H1 (cell line): ENCODE results near the gene UMAD1. TPM values are rescaled to one million over a fixed set of nuclear protein-coding genes. Genes with fewer than 3 reads are reported as not detected.

ENCODE experiments used
- CTCF ChIA-PET: fragments of 300-600 bp; sonication (Branson Sonifier 250); formaldehyde crosslinking; loops from one replicate; lab custom pipeline; 2021; ENCODE audit not compliant: partially characterized antibody; lab: Charles Lee
- POLR2A ChIA-PET: fragments of 300-600 bp; sonication (Branson Sonifier 250); formaldehyde crosslinking; loops from one replicate; lab custom pipeline; 2021; ENCODE audit warnings: inconsistent platforms; ENCODE audit not compliant: partially characterized antibody; lab: Charles Lee
- DNase-seq, 2 experiments: peaks; one replicate each; pipeline versions ENCODE4 v3.0.0 to v3.0.0-alpha.2; 2010 to 2022; ENCODE audit warnings: low spot score in 2 of 2, low read depth in 1 of 2, mixed read lengths in 1 of 2
- FAIRE-seq: peaks from 2 replicates; lab custom pipeline; 2011; peaks lifted over from hg19 to GRCh38; lab: Jason Lieb, UNC
- H2AFZ ChIP-seq: 2 replicates; pipeline ENCODE4 v1.8.1; 2012; ENCODE audit warnings: low read length, inconsistent platforms
- H2AK5ac ChIP-seq: 2 replicates; pipeline ENCODE4 v1.6.1; 2013; ENCODE audit warnings: low read depth, low read length
- H2BK120ac ChIP-seq: replicated peaks from 2 replicates; pipeline ENCODE3; 2013; ENCODE audit warnings: low read depth, low read length, inconsistent platforms
- H2BK12ac ChIP-seq: 2 replicates; pipeline ENCODE4 v1.6.1; 2013; ENCODE audit warnings: low read depth, low read length
- H2BK15ac ChIP-seq: 2 replicates; pipeline ENCODE4 v1.6.1; 2013; ENCODE audit warnings: low read length
- H2BK20ac ChIP-seq: 2 replicates; pipeline ENCODE4 v1.6.1; 2013; ENCODE audit warnings: low read length
- H2BK5ac ChIP-seq: 2 replicates; pipeline ENCODE4 v1.6.1; 2013; ENCODE audit warnings: low read depth, low read length
- H3K14ac ChIP-seq: 2 replicates; pipeline ENCODE4 v1.6.1; 2013; ENCODE audit warnings: inconsistent platforms; ENCODE audit not compliant: insufficient read length
- H3K18ac ChIP-seq: 2 replicates; pipeline ENCODE4 v1.6.1; 2013; ENCODE audit warnings: low read length; ENCODE audit errors: extremely low read depth
- H3K23ac ChIP-seq: 2 replicates; pipeline ENCODE4 v1.6.1; 2013; ENCODE audit warnings: inconsistent platforms; ENCODE audit not compliant: insufficient read length
- H3K23me2 ChIP-seq: 2 replicates; pipeline ENCODE4 v1.6.1; 2013; ENCODE audit warnings: low read depth, low read length
- H3K27ac ChIP-seq: 2 replicates; pipeline ENCODE4 v1.6.1; 2011; ENCODE audit warnings: low read depth, low read length, inconsistent platforms
- H3K27me3 ChIP-seq, 4 experiments: replicated peaks in 1 of 4; 1 replicate in 1 of 4; 2 replicates in 3 of 4; pipeline versions ENCODE4 v1.6.1 to v1.8.1; 2011 to 2013; ENCODE audit warnings: low read length in 3 of 4, mild to moderate bottlenecking in 3 of 4, inconsistent platforms in 2 of 4, mixed read lengths in 2 of 4, moderate library complexity in 1 of 4; ENCODE audit not compliant: control insufficient read depth in 3 of 4, insufficient read depth in 3 of 4; ENCODE audit errors: extremely low read depth in 1 of 4
- H3K36me3 ChIP-seq, 4 experiments: 2 replicates each; pipeline versions ENCODE4 v1.6.1 to v1.8.1; 2011 to 2013; ENCODE audit warnings: mild to moderate bottlenecking in 4 of 4, low read length in 3 of 4, moderate library complexity in 2 of 4, control low read depth in 1 of 4, inconsistent platforms in 1 of 4; ENCODE audit not compliant: insufficient read depth in 4 of 4, control insufficient read depth in 2 of 4
- H3K4ac ChIP-seq: replicated peaks from 2 replicates; pipeline ENCODE3; 2013; ENCODE audit warnings: low read length, low read depth, mixed read lengths, inconsistent platforms; ENCODE audit not compliant: insufficient read length
- H3K4me1 ChIP-seq, 4 experiments: replicated peaks in 1 of 4; 1 replicate in 1 of 4; 2 replicates in 3 of 4; pipeline versions ENCODE4 v1.6.1 to v1.8.1; 2011 to 2013; ENCODE audit warnings: low read length in 3 of 4, inconsistent platforms in 2 of 4, mixed read lengths in 1 of 4; ENCODE audit not compliant: insufficient read depth in 4 of 4, control insufficient read depth in 3 of 4
- H3K4me2 ChIP-seq, 2 experiments: 2 replicates each; pipeline versions ENCODE4 v1.6.1 to v1.8.1; 2011 to 2013; ENCODE audit warnings: low read depth in 2 of 2, low read length in 2 of 2, control low read depth in 1 of 2, inconsistent platforms in 1 of 2, mild to moderate bottlenecking in 1 of 2; ENCODE audit not compliant: insufficient read depth in 1 of 2
- H3K4me3 ChIP-seq, 4 experiments: fragments of 200-600, 300-600 bp in 1 of 4; sonication (generic), shearing (Covaris generic), sonication (Bioruptor Twin) in 1 of 4; 2 replicates each; pipeline versions ENCODE4 v1.5.1 to v1.8.1; 2011 to 2016; ENCODE audit warnings: low read length in 4 of 4, low read depth in 3 of 4, control low read depth in 2 of 4, inconsistent platforms in 2 of 4, mild to moderate bottlenecking in 2 of 4, mixed read lengths in 1 of 4, moderate library complexity in 1 of 4; ENCODE audit not compliant: insufficient read depth in 2 of 4; ENCODE audit errors: extremely low read depth in 1 of 4
- H3K56ac ChIP-seq: replicated peaks from 2 replicates; pipeline ENCODE3; 2013; ENCODE audit warnings: low read depth, mild to moderate bottlenecking, mixed read lengths, low read length, inconsistent platforms; ENCODE audit not compliant: insufficient read length
- H3K79me1 ChIP-seq: 2 replicates; pipeline ENCODE4 v1.6.1; 2013; ENCODE audit warnings: low read depth, low read length, control low read depth
- H3K79me2 ChIP-seq, 2 experiments: 2 replicates each; pipeline versions ENCODE4 v1.6.1 to v1.8.1; 2012 to 2013; ENCODE audit warnings: low read length in 2 of 2, mild to moderate bottlenecking in 2 of 2, inconsistent platforms in 1 of 2; ENCODE audit not compliant: insufficient read depth in 2 of 2, control insufficient read depth in 1 of 2
- H3K9ac ChIP-seq, 4 experiments: replicated peaks in 1 of 4; 1 replicate in 1 of 4; 2 replicates in 3 of 4; pipeline versions ENCODE4 v1.6.1 to v1.8.1; 2011 to 2013; ENCODE audit warnings: low read depth in 3 of 4, low read length in 3 of 4, control low read depth in 2 of 4, mild to moderate bottlenecking in 2 of 4, moderate library complexity in 2 of 4, inconsistent platforms in 1 of 4; ENCODE audit errors: extremely low read depth in 1 of 4
- H3K9me3 ChIP-seq, 2 experiments: 2 replicates each; pipeline versions ENCODE4 v1.6.1 to v1.8.1; 2012 to 2013; ENCODE audit warnings: mild to moderate bottlenecking in 2 of 2, moderate library complexity in 2 of 2, control low read depth in 1 of 2, inconsistent platforms in 1 of 2, low read depth in 1 of 2, low read length in 1 of 2, mixed read lengths in 1 of 2; ENCODE audit not compliant: insufficient read depth in 2 of 2
- H4K20me1 ChIP-seq, 2 experiments: replicated peaks in 1 of 2; 2 replicates each; pipeline versions ENCODE3 to v1.8.1; 2011 to 2013; ENCODE audit warnings: inconsistent platforms in 2 of 2, low read length in 2 of 2, mild to moderate bottlenecking in 1 of 2; ENCODE audit not compliant: insufficient read depth in 2 of 2, control insufficient read depth in 1 of 2
- H4K5ac ChIP-seq: 2 replicates; pipeline ENCODE4 v1.6.1; 2013; ENCODE audit warnings: low read length, low read depth, mixed read lengths, inconsistent platforms; ENCODE audit not compliant: insufficient read length
- H4K8ac ChIP-seq: 2 replicates; pipeline ENCODE4 v1.8.0; 2013; ENCODE audit warnings: mild to moderate bottlenecking, moderate library complexity, low read length, inconsistent platforms; ENCODE audit not compliant: insufficient read depth; ENCODE audit errors: extremely low read depth
- H4K91ac ChIP-seq: replicated peaks from 2 replicates; pipeline ENCODE3; 2013; ENCODE audit warnings: low read length, mixed read lengths, inconsistent platforms; ENCODE audit not compliant: insufficient read length
- WGBS, 2 experiments: shearing (Covaris generic) in 1 of 2; methylation state at CpG; one replicate each; pipeline versions ENCODE4 v1.1.6 to v1.1.7; 2013 to 2015; ENCODE audit warnings: low lambda C conversion rate in 2 of 2, mixed read lengths in 2 of 2, inconsistent platforms in 1 of 2, low coverage in 1 of 2, missing lambda C conversion rate in 1 of 2; ENCODE audit not compliant: insufficient replicate concordance in 2 of 2, insufficient coverage in 1 of 2, insufficient read length in 1 of 2; ENCODE audit errors: extremely low coverage in 1 of 2, missing lambda C conversion rate in 1 of 2; 5-methylcytosine and 5-hydroxymethylcytosine counted together
- polyA plus RNA-seq, 7 experiments: library from polyadenylated mRNA; depleted of rRNA in 3 of 7; stranded (reverse) in 5 of 7; unstranded in 2 of 7; fragments of >200 nt in 5 of 7; fragments of 200-250 nt in 2 of 7; gene quantifications; 1 replicate in 5 of 7; 2 replicates in 1 of 7; 4 replicates in 1 of 7; pipeline versions ENCODE4 v1.2.1 to v1.2.3, GENCODE V29; 2011 to 2013; ENCODE audit warnings: missing spikeins in 2 of 7, mixed read lengths in 2 of 7
- total RNA-seq: library from RNA; stranded (reverse); fragmentation: NEBNext Ultra II Directional; extraction: Animal tissue kit (Norgen Biotek cat#: 25700); gene quantifications from 2 replicates; pipeline ENCODE4 v1.2.1, GENCODE V29; 2021

UMAD1 gene
- total and polyA plus RNA-seq, 2 of the 8 experiments (the other 6 are each of a cell fraction or from before 2014, with no cell fraction given), result 10.4 to 12.3 TPM

- no peaks in the 10 kb centered on the region for H4K20me1 ChIP-seq
- no peak overlapping the region for H2BK120ac ChIP-seq
- no peak overlapping the region for H4K5ac ChIP-seq
- CTCF ChIA-PET, result no interaction called here
- H2BK15ac ChIP-seq, result no peak overlapping the region
- H2BK20ac ChIP-seq, result no peak overlapping the region
- POLR2A ChIA-PET, result no interaction called here
- DNase-seq (no peak), FAIRE-seq (no peak)
- no peak overlapping the region for H3K4me3 ChIP-seq
- no peak overlapping the region for H3K18ac ChIP-seq
- no peak overlapping the region for H3K4ac ChIP-seq
- H3K14ac ChIP-seq, result no peak overlapping the region
- no peak overlapping the region for H3K9ac ChIP-seq
- H3K56ac ChIP-seq, result no peak overlapping the region
- H4K91ac ChIP-seq, result no peak overlapping the region
- H2BK5ac ChIP-seq, result no peak overlapping the region
- no peak overlapping the region for H2AK5ac ChIP-seq
- no peaks in the 10 kb centered on the region for H3K79me1 ChIP-seq
- H2BK12ac ChIP-seq, result no peak overlapping the region
- H3K36me3 ChIP-seq, result no peaks in the 10 kb centered on the region
- no peak overlapping the region for H3K23ac ChIP-seq
- no peaks in the 10 kb centered on the region for H3K27me3 ChIP-seq
- no peaks in the 10 kb centered on the region for H3K23me2 ChIP-seq
- H2AFZ ChIP-seq, result no peak overlapping the region
- 89% methylated on average over 2 of the region's 2 CpGs; no CpG with 5 or more reads in 1 of the 2 experiments for WGBS, 2 experiments
- H3K4me1 ChIP-seq, result peaks cover 0 to 19% (median 2%) of the 10 kb centered on the region in 4 experiments; a peak in 3 of 7 replicates
- H3K4me2 ChIP-seq, result no peak overlapping the region
- H3K27ac ChIP-seq, result no peak overlapping the region
- no peaks in the 10 kb centered on the region for H3K9me3 ChIP-seq
- no peaks in the 10 kb centered on the region for H3K79me2 ChIP-seq
- H4K8ac ChIP-seq, result no peak overlapping the region
These were observed 69.9 kb downstream of the UMAD1 start for GRCh38 chr7:7710469-7710868.
